Prostate gland (tissue), 2 donors: Measurements from ENCODE around the gene NPIPB4. TPM values are rescaled to one million over a fixed set of nuclear protein-coding genes. Genes with fewer than 3 reads are reported as not detected.

Source experiments
- small RNA-seq, 2 donors: library from RNA; depleted of rRNA; stranded (forward); fragments of <200 nt; gene quantifications; one replicate each; pipeline ENCODE3, GENCODE V24; 2016
- total RNA-seq, 2 donors: library from RNA; depleted of rRNA; stranded (reverse); fragments of >200 nt; gene quantifications; one replicate each; pipeline ENCODE4 v1.1.0, GENCODE V29; 2016

NPIPB4 gene
- total RNA-seq, 2 donors from 2014 or later: 27.8 to 108 TPM

Small RNA genes lying within 50 kb of the gene (small RNA-seq; reads per million reads assigned to genes)
- 0 reads per million in 2 donors for gene AC092375.3

Other genes starting within 250 kb of the NPIPB4 start
- gene IGSF6, start 205.1 kb downstream of the NPIPB4 start, total RNA-seq: 1 to 10 TPM in 1 of 2 donors, not detected in 1; 4.5 TPM
- under 1 TPM; 0.68 TPM for gene OTOA, start 193.8 kb downstream of the NPIPB4 start, total RNA-seq
- 100 to 1,000 TPM; 123 to 138 TPM for gene UQCRC2, start 95.6 kb upstream of the NPIPB4 start, total RNA-seq
- gene PDZD9, start 143.4 kb upstream of the NPIPB4 start, total RNA-seq: under 1 TPM in 1 of 2 donors, not detected in 1; 0.85 TPM
- gene MOSMO, start 150.4 kb upstream of the NPIPB4 start, total RNA-seq: 10 to 100 TPM; 19.6 to 21.0 TPM
- gene VWA3A, start 234.8 kb upstream of the NPIPB4 start, total RNA-seq: 1 to 10 TPM in 1 of 2 donors, under 1 TPM in 1; 0.41 to 2.5 TPM